ENCODE measurements around the gene CCT3.
A peak's percentile ranks its signal among the peaks of the same experiment; 100 is the strongest.

GRCh38 chr1:156259805-156260204 is 78.3 kb downstream of the CCT3 start:
- TF ChIP-seq CTCF (IDR thresholded peaks at IDR 0.05) (peak; percentile 32; the same call in 1 of the 2 replicates), EP300 (IDR thresholded peaks at IDR 0.05; ENCODE audit: borderline replicate concordance in 1 of 2, low read depth in 1 of 2, low read length in 1 of 2) (peak in 1 of 2 experiments; percentile 21; a peak in 1 of 4 replicates), ELF1 (IDR thresholded peaks at IDR 0.05) (no peak), JUND (IDR thresholded peaks at IDR 0.05) (no peak), EZH2phosphoT487 (IDR thresholded peaks at IDR 0.05; ENCODE audit: borderline replicate concordance, low read depth) (no peak), FOXM1 (IDR thresholded peaks at IDR 0.05; ENCODE audit: low read depth) (no peak), POLR2AphosphoS5 (IDR thresholded peaks at IDR 0.05; ENCODE audit: low read depth, low read length) (no peak), IRF3 (IDR thresholded peaks at IDR 0.05; ENCODE audit: low read depth, low read length) (no peak)
- TF ChIP-seq, protein P1, sequence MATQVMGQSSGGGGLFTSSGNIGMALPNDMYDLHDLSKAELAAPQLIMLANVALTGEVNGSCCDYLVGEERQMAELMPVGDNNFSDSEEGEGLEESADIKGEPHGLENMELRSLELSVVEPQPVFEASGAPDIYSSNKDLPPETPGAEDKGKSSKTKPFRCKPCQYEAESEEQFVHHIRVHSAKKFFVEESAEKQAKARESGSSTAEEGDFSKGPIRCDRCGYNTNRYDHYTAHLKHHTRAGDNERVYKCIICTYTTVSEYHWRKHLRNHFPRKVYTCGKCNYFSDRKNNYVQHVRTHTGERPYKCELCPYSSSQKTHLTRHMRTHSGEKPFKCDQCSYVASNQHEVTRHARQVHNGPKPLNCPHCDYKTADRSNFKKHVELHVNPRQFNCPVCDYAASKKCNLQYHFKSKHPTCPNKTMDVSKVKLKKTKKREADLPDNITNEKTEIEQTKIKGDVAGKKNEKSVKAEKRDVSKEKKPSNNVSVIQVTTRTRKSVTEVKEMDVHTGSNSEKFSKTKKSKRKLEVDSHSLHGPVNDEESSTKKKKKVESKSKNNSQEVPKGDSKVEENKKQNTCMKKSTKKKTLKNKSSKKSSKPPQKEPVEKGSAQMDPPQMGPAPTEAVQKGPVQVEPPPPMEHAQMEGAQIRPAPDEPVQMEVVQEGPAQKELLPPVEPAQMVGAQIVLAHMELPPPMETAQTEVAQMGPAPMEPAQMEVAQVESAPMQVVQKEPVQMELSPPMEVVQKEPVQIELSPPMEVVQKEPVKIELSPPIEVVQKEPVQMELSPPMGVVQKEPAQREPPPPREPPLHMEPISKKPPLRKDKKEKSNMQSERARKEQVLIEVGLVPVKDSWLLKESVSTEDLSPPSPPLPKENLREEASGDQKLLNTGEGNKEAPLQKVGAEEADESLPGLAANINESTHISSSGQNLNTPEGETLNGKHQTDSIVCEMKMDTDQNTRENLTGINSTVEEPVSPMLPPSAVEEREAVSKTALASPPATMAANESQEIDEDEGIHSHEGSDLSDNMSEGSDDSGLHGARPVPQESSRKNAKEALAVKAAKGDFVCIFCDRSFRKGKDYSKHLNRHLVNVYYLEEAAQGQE (IDR thresholded peaks at IDR 0.05; ENCODE audit: low read depth, low read length), result no peak
- TF ChIP-seq, protein P2, sequence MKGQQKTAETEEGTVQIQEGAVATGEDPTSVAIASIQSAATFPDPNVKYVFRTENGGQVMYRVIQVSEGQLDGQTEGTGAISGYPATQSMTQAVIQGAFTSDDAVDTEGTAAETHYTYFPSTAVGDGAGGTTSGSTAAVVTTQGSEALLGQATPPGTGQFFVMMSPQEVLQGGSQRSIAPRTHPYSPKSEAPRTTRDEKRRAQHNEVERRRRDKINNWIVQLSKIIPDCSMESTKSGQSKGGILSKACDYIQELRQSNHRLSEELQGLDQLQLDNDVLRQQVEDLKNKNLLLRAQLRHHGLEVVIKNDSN (IDR thresholded peaks at IDR 0.05; ENCODE audit: borderline replicate concordance, low read depth), result no peak
